Neuronal stem cell (in vitro differentiated cells): ENCODE data around the gene TPST2.

ENCODE experiments used
- DNase-seq: peaks from one replicate; pipeline ENCODE4 v3.0.0-alpha.2; 2013; ENCODE audit warnings: low spot score
- H2AFZ ChIP-seq: one replicate; pipeline ENCODE4 v1.6.1; 2013; ENCODE audit warnings: mild to moderate bottlenecking, low read length, inconsistent platforms
- H2AK5ac ChIP-seq: 2 replicates; pipeline ENCODE4 v1.6.1; 2013; ENCODE audit warnings: low read depth, mild to moderate bottlenecking, inconsistent platforms, low read length, moderate library complexity, mixed read lengths
- H2BK120ac ChIP-seq: 2 replicates; pipeline ENCODE4 v1.6.1; 2013; ENCODE audit warnings: low read depth, mild to moderate bottlenecking, inconsistent platforms, low read length, moderate library complexity, mixed read lengths
- H2BK12ac ChIP-seq: one replicate; pipeline ENCODE4 v1.6.1; 2013; ENCODE audit warnings: low read length, inconsistent platforms
- H2BK15ac ChIP-seq: 2 replicates; pipeline ENCODE4 v1.6.1; 2013; ENCODE audit warnings: mild to moderate bottlenecking, low read length, inconsistent platforms, mixed read lengths
- H2BK5ac ChIP-seq: one replicate; pipeline ENCODE4 v1.6.1; 2013; ENCODE audit warnings: inconsistent platforms, mild to moderate bottlenecking, low read length, moderate library complexity
- H3K14ac ChIP-seq: one replicate; pipeline ENCODE4 v1.6.1; 2013; ENCODE audit warnings: low read length, inconsistent platforms
- H3K18ac ChIP-seq: 2 replicates; pipeline ENCODE4 v1.6.1; 2013; ENCODE audit warnings: low read length, inconsistent platforms
- H3K23ac ChIP-seq: 2 replicates; pipeline ENCODE4 v1.6.1; 2013; ENCODE audit warnings: low read depth, mild to moderate bottlenecking, mixed read lengths, low read length, inconsistent platforms; ENCODE audit not compliant: poor library complexity
- H3K27ac ChIP-seq: replicated peaks from 3 replicates; pipeline ENCODE4 v1.5.1; 2013; ENCODE audit warnings: low read length, inconsistent platforms
- H3K27me3 ChIP-seq, 3 experiments: 2 replicates each; pipeline ENCODE4 v1.6.1; 2013; ENCODE audit warnings: low read length in 3 of 3, mild to moderate bottlenecking in 2 of 3, inconsistent platforms in 1 of 3, low read depth in 1 of 3, mixed read lengths in 1 of 3, moderate library complexity in 1 of 3; ENCODE audit not compliant: control insufficient read depth in 3 of 3, insufficient read depth in 3 of 3
- H3K36me3 ChIP-seq, 2 donors: replicated peaks in 1 of 2; 2 replicates each; pipeline ENCODE4 v1.6.1; 2013; ENCODE audit warnings: low read length in 2 of 2; ENCODE audit not compliant: control insufficient read depth in 2 of 2, insufficient read depth in 2 of 2
- H3K4ac ChIP-seq: 2 replicates; pipeline ENCODE4 v1.6.1; 2013; ENCODE audit warnings: inconsistent platforms, mild to moderate bottlenecking, low read length, moderate library complexity
- H3K4me1 ChIP-seq, 2 donors: 1 replicate in 1 of 2; 2 replicates in 1 of 2; pipeline ENCODE4 v1.6.1; 2013; ENCODE audit warnings: low read length in 2 of 2, low read depth in 1 of 2; ENCODE audit not compliant: control insufficient read depth in 2 of 2, insufficient read depth in 1 of 2
- H3K4me2 ChIP-seq: one replicate; pipeline ENCODE4 v1.6.1; 2013; ENCODE audit warnings: mild to moderate bottlenecking, low read length, inconsistent platforms; ENCODE audit not compliant: insufficient read depth, poor library complexity, severe bottlenecking
- H3K4me3 ChIP-seq, 2 donors: 2 replicates each; pipeline ENCODE4 v1.5.1; 2013; ENCODE audit warnings: low read length in 2 of 2, mild to moderate bottlenecking in 2 of 2, inconsistent platforms in 1 of 2, moderate library complexity in 1 of 2
- H3K79me1 ChIP-seq: one replicate; pipeline ENCODE4 v1.6.1; 2013; ENCODE audit warnings: low read depth, mild to moderate bottlenecking, inconsistent platforms, low read length, moderate library complexity
- H3K9ac ChIP-seq: one replicate; pipeline ENCODE4 v1.6.1; 2013; ENCODE audit warnings: mild to moderate bottlenecking, low read depth, low read length, inconsistent platforms; ENCODE audit not compliant: poor library complexity
- H3K9me3 ChIP-seq, 2 donors: replicated peaks in 1 of 2; 2 replicates each; pipeline versions ENCODE3 to v1.6.1; 2013; ENCODE audit warnings: low read length in 2 of 2, mild to moderate bottlenecking in 2 of 2, inconsistent platforms in 1 of 2, low read depth in 1 of 2, mixed read lengths in 1 of 2, moderate library complexity in 1 of 2; ENCODE audit not compliant: control insufficient read depth in 2 of 2, insufficient read depth in 1 of 2
- H4K8ac ChIP-seq: one replicate; pipeline ENCODE4 v1.6.1; 2013; ENCODE audit warnings: low read depth, mild to moderate bottlenecking, inconsistent platforms, low read length, moderate library complexity
- H4K91ac ChIP-seq: one replicate; pipeline ENCODE4 v1.6.1; 2013; ENCODE audit warnings: low read length, low read depth, mild to moderate bottlenecking, inconsistent platforms; ENCODE audit not compliant: poor library complexity
- WGBS, 2 donors: extraction: QIAGEN DNeasy Blood & Tissue Kit; methylation state at CpG; one replicate each; pipeline ENCODE4 v1.1.7; 2013; ENCODE audit warnings: missing lambda C conversion rate in 2 of 2, mixed read lengths in 1 of 2; ENCODE audit not compliant: insufficient read length in 2 of 2, insufficient replicate concordance in 1 of 2; ENCODE audit errors: extremely low coverage in 2 of 2; 5-methylcytosine and 5-hydroxymethylcytosine counted together

TPST2 gene

DNA sequence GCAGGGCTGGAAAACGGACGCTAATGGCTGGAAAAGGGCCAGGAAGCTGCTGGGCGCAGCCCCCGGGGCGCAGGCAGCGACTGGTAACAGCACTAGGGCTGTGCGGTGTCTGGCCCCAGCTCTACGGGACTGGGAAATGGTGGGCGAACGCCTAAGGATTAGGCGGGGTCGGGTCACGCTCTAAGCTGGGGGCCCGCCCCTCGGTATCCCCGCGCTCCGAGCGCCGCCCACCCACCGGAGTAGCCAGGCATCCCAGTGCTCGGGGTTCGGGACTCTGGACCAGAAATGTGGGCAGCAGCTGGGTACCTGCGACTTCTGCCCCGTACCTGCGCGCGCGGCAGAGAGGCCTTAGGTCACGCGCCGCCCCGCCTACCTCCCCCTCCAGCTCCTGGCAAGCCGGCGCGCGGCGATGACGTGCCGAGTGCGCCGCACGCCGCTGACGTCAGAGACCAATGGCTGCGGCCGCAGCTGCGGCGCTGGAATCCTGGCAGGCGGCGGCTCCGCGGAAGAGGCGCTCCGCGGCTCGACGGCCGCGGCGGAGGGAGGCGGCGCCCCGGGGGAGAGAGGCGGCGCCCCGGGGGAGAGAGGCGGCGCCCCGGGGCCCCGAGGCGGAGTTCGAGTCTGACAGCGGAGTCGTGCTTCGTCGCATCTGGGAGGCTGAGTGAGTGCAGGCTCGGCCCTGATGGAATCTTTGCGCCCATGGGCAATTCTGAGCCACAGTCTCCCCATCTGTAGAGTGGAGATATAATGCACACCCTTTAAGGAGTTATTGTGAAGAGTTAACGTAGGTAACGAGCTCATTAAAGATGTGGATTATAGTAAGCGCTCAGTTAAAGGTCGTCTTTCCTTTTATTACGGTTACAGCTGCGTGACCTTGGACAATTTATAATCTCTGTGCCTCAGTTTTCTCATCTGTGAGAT is 106.2 kb downstream of the TPST2 start, which contains the start of the genes HPS4 and SRRD:
HPS4 (minus strand) TSS at position 345 of the 921 bp plus-strand sequence. CDS start 2,021 bp downstream, outside the sequence.
SRRD (plus strand) TSS at position 439 of the 921 bp plus-strand sequence; CDS start at position 453, 14 bp downstream.
- H2AK5ac ChIP-seq, result no peak within 1 kb of the TSS
- H3K9ac ChIP-seq, result peak within 1 kb of the TSS; percentile 89
- no peaks in the 10 kb centered on the region for H3K9me3 ChIP-seq
- no peak within 1 kb of the TSS for H2BK15ac ChIP-seq
- peaks cover 5% of the 10 kb centered on the region for H3K79me1 ChIP-seq
- H2BK12ac ChIP-seq, result no peak within 1 kb of the TSS
- H2BK120ac ChIP-seq, result no peak within 1 kb of the TSS
- H3K23ac ChIP-seq, result peak within 1 kb of the TSS; percentile 96
- H3K18ac ChIP-seq, result peak within 1 kb of the TSS; percentile 95
- no peak within 1 kb of the TSS for H4K8ac ChIP-seq
- peak within 1 kb of the TSS; percentile 85 for H3K27ac ChIP-seq
- no peak within 1 kb of the TSS for H3K4ac ChIP-seq
- no peak within 1 kb of the TSS for H3K14ac ChIP-seq
- peaks cover 8 to 14% of the 10 kb centered on the region in 2 donors for H3K4me1 ChIP-seq
- no CpG with 5 or more reads among the region's 85 CpGs for WGBS, 2 donors
- H2BK5ac ChIP-seq, result peak within 1 kb of the TSS; percentile 71
- H3K27me3 ChIP-seq, result no peaks in the 10 kb centered on the region
- DNase-seq, result peak; percentile 93
- no peak within 1 kb of the TSS for H4K91ac ChIP-seq
- peak within 1 kb of the TSS; percentile 75 for H3K4me2 ChIP-seq
- H2AFZ ChIP-seq, result peak within 1 kb of the TSS; percentile 93
- H3K36me3 ChIP-seq, result peaks cover 10 to 64% of the 10 kb centered on the region in 2 donors
- H3K4me3 ChIP-seq, result peak within 1 kb of the TSS; percentile 82 to 87

DNA sequence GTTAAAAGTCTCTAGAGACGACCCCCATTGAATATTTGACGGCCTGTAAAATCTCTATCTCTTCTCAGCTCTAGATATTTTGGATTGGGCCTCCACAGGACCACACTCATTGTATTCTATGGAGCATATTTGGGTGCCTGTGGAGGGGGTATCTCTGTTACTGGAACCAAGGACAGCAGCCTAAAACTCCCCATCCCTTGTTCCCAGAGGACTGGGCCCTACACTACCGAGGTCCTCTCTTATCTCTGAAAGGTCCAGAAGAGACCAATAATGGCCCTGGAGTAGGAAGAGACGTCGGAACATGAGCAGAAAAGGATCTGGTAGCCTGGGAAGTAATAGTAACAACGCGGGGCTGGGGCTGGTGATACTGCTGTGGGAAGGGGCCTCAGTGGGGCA is 106.9 kb downstream of the TPST2 start:
- H3K14ac ChIP-seq, result no peak overlapping the region
- WGBS, 2 donors, result no CpG with 5 or more reads among the region's 7 CpGs

DNA sequence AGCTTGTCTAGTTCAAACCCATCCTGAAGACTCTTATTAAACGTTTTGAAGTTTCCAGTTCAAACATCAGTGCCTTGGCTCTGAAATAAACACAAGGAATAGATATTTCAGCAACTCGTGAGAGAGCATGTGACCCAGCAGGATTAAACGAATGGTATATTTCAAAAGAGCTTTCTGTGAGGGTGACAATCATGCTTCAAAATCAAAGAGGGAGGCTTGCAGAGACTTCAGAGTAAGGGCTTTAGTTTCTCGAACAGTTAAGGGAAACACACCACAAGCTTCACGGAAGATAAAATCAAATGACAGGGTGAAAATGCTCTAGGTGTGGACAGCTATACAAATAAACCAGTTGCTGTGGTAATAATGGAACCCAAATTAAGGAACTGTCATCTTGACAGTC is 107.8 kb downstream of the TPST2 start:
- peaks cover 6 to 59% of the 10 kb centered on the region in 2 donors for H3K36me3 ChIP-seq
- WGBS, 2 donors, result no CpG with 5 or more reads among the region's 5 CpGs
- DNase-seq, result no peak

More for the DNA sequence above, 106.9 kb downstream of the TPST2 start:
- H4K8ac ChIP-seq, result no peak overlapping the region
- peak overlapping the region; percentile 93 for H2AFZ ChIP-seq
- peak overlapping the region; percentile 85 for H3K27ac ChIP-seq
- DNase-seq, result no peak
- H2BK15ac ChIP-seq, result no peak overlapping the region
- H2BK5ac ChIP-seq, result peak overlapping the region; percentile 71
- peak overlapping the region; percentile 89 for H3K9ac ChIP-seq
- H3K4me2 ChIP-seq, result peak overlapping the region; percentile 75
- peaks cover 5 to 59% of the 10 kb centered on the region in 2 donors for H3K36me3 ChIP-seq
- no peak overlapping the region for H3K23ac ChIP-seq
- no peak overlapping the region for H2BK120ac ChIP-seq
- H2AK5ac ChIP-seq, result no peak overlapping the region
- no peaks in the 10 kb centered on the region for H3K9me3 ChIP-seq
- H3K27me3 ChIP-seq, result no peaks in the 10 kb centered on the region
- H4K91ac ChIP-seq, result no peak overlapping the region
- no peak overlapping the region for H3K4ac ChIP-seq
- peaks cover 5% of the 10 kb centered on the region for H3K79me1 ChIP-seq
- H2BK12ac ChIP-seq, result no peak overlapping the region
- H3K18ac ChIP-seq, result peak overlapping the region; percentile 95
- peaks cover 8 to 14% of the 10 kb centered on the region in 2 donors for H3K4me1 ChIP-seq
- peak overlapping the region; percentile 82 to 87 for H3K4me3 ChIP-seq

DNA sequence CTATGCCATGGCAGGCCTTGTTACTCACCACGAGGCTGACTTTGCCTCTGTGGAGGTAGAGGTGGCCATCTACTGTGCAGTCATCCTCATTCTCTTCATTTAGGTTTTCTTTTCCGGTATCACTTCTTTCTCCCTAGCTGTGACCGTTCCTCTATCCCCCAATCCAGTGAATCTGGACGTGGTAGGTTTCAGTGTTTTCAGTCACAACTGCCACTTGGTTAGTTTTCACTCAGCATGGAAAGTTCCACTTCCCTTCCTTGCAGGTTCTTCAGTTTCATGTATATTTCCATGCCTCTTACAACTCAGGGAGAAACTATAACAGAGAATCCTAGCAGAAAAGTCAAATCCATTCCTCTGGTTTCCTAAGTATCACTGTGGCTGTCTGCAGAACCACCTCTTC is 108.2 kb downstream of the TPST2 start:
- WGBS, 2 donors, result no CpG with 5 or more reads among the region's 4 CpGs
- no peak overlapping the region for H2AFZ ChIP-seq
- H3K27me3 ChIP-seq, result no peaks in the 10 kb centered on the region
- H3K9ac ChIP-seq, result no peak overlapping the region
- no peak overlapping the region for H3K14ac ChIP-seq
- H2BK120ac ChIP-seq, result no peak overlapping the region
- H4K91ac ChIP-seq, result no peak overlapping the region
- no peaks in the 10 kb centered on the region for H3K9me3 ChIP-seq
- H3K18ac ChIP-seq, result no peak overlapping the region
- no peak overlapping the region for H3K27ac ChIP-seq
- peaks cover 5% of the 10 kb centered on the region for H3K79me1 ChIP-seq
- peaks cover 9 to 59% of the 10 kb centered on the region in 2 donors for H3K36me3 ChIP-seq
- H3K4me3 ChIP-seq, result no peak overlapping the region
- DNase-seq, result no peak
- H2BK5ac ChIP-seq, result no peak overlapping the region
- H2BK15ac ChIP-seq, result no peak overlapping the region
- no peak overlapping the region for H3K4me2 ChIP-seq
- no peak overlapping the region for H2BK12ac ChIP-seq
- peaks cover 9 to 14% of the 10 kb centered on the region in 2 donors for H3K4me1 ChIP-seq
- H2AK5ac ChIP-seq, result no peak overlapping the region
- no peak overlapping the region for H4K8ac ChIP-seq
- H3K23ac ChIP-seq, result no peak overlapping the region
- H3K4ac ChIP-seq, result no peak overlapping the region

More for the DNA sequence above, 107.8 kb downstream of the TPST2 start:
- no peak overlapping the region for H2BK120ac ChIP-seq
- no peak overlapping the region for H2AFZ ChIP-seq
- no peak overlapping the region for H3K23ac ChIP-seq
- no peak overlapping the region for H3K4ac ChIP-seq
- no peak overlapping the region for H2BK15ac ChIP-seq
- no peak overlapping the region for H3K4me2 ChIP-seq
- no peaks in the 10 kb centered on the region for H3K27me3 ChIP-seq
- H3K18ac ChIP-seq, result no peak overlapping the region
- no peak overlapping the region for H2BK12ac ChIP-seq
- peak overlapping the region in 1 of 2 donors; percentile 87 for H3K4me3 ChIP-seq
- H3K9ac ChIP-seq, result no peak overlapping the region
- no peak overlapping the region for H2BK5ac ChIP-seq
- no peak overlapping the region for H4K8ac ChIP-seq
- no peak overlapping the region for H3K14ac ChIP-seq
- no peaks in the 10 kb centered on the region for H3K9me3 ChIP-seq
- H3K27ac ChIP-seq, result no peak overlapping the region
- no peak overlapping the region for H4K91ac ChIP-seq
- peaks cover 5% of the 10 kb centered on the region for H3K79me1 ChIP-seq
- H2AK5ac ChIP-seq, result no peak overlapping the region
- H3K4me1 ChIP-seq, result peaks cover 9 to 14% of the 10 kb centered on the region in 2 donors
